ENCODE measurements around the gene PCDHA1. TPM values are rescaled to one million over a fixed set of nuclear protein-coding genes. Genes with fewer than 3 reads are reported as not detected.
"Not testable (repeated sequence)": the region's sequence is repeated elsewhere in the genome, so short reads cannot be mapped to it uniquely, and the experiment has no call there.

Gene PCDHA1
- total RNA-seq, 1 donor from 2014 or later, result not detected

DNA sequence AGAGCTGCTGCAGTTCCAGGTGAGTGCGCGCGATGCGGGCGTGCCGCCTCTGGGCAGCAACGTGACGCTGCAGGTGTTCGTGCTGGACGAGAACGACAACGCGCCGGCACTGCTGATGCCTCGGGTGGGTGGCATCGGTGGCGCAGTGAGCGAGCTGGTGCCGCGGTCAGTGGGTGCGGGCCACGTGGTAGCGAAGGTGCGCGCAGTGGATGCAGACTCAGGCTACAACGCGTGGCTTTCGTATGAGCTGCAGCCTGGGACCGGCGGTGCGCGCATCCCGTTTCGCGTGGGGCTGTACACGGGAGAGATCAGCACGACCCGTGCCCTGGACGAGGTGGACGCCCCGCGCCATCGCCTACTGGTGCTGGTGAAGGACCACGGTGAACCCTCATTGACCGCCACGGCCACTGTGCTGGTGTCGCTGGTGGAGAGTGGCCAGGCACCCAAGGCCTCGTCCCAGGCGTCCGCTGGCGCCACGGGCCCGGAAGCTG lies 16.9 kb downstream of the PCDHA1 start:
- H3K4me1 Mint-ChIP-seq (ENCODE audit: low read depth), result peaks cover 4% of the 10 kb centered on the region
- peaks cover 6% of the 10 kb centered on the region for H3K36me3 Mint-ChIP-seq (ENCODE audit: low read depth)

GRCh38 chr5:140806834-140807775 lies 21.2 kb downstream of the PCDHA1 start, which contains the start of gene PCDHA4:
PCDHA4 (plus strand) TSS chr5:140807068.
- H3K27me3 Mint-ChIP-seq (ENCODE audit: low read depth), result peaks cover 1% of the 10 kb centered on the region
- H3K27ac Mint-ChIP-seq (ENCODE audit: unreplicated experiment), result peak within 1 kb of the TSS; percentile 87
- TF ChIP-seq, protein P1, sequence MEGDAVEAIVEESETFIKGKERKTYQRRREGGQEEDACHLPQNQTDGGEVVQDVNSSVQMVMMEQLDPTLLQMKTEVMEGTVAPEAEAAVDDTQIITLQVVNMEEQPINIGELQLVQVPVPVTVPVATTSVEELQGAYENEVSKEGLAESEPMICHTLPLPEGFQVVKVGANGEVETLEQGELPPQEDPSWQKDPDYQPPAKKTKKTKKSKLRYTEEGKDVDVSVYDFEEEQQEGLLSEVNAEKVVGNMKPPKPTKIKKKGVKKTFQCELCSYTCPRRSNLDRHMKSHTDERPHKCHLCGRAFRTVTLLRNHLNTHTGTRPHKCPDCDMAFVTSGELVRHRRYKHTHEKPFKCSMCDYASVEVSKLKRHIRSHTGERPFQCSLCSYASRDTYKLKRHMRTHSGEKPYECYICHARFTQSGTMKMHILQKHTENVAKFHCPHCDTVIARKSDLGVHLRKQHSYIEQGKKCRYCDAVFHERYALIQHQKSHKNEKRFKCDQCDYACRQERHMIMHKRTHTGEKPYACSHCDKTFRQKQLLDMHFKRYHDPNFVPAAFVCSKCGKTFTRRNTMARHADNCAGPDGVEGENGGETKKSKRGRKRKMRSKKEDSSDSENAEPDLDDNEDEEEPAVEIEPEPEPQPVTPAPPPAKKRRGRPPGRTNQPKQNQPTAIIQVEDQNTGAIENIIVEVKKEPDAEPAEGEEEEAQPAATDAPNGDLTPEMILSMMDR (IDR thresholded peaks at IDR 0.05), result peak; percentile 77
- peaks cover 29% of the 10 kb centered on the region for H3K9me3 Mint-ChIP-seq (ENCODE audit: low read depth)
- peaks cover 16% of the 10 kb centered on the region for H3K4me1 Mint-ChIP-seq (ENCODE audit: low read depth)
- DNase-seq (ENCODE audit: low spot score), result no peak
- H3K4me3 Mint-ChIP-seq (ENCODE audit: unreplicated experiment), result peak within 1 kb of the TSS; percentile 84
- peaks cover 12% of the 10 kb centered on the region for H3K36me3 Mint-ChIP-seq (ENCODE audit: low read depth)

More for the DNA sequence above, 16.9 kb downstream of the PCDHA1 start:
- H3K4me3 Mint-ChIP-seq (ENCODE audit: unreplicated experiment), result no peak overlapping the region
- H3K27ac Mint-ChIP-seq (ENCODE audit: unreplicated experiment), result no peak overlapping the region
- peaks cover 30% of the 10 kb centered on the region for H3K9me3 Mint-ChIP-seq (ENCODE audit: low read depth)
- TF ChIP-seq, protein P1 (IDR thresholded peaks at IDR 0.05), result no peak
- peaks cover 1% of the 10 kb centered on the region for H3K27me3 Mint-ChIP-seq (ENCODE audit: low read depth)
- peak; percentile 91 for DNase-seq (ENCODE audit: low spot score)

- DNase-seq (ENCODE audit: low spot score), result peak; percentile 91
- not testable (repeated sequence) for H3K27me3 Mint-ChIP-seq (ENCODE audit: low read depth); H3K27ac Mint-ChIP-seq (ENCODE audit: unreplicated experiment); H3K4me3 Mint-ChIP-seq (ENCODE audit: unreplicated experiment)
- peaks cover 16% of the 10 kb centered on the region for H3K4me1 Mint-ChIP-seq (ENCODE audit: low read depth)
- peaks cover 40% of the 10 kb centered on the region for H3K9me3 Mint-ChIP-seq (ENCODE audit: low read depth)
- H3K36me3 Mint-ChIP-seq (ENCODE audit: low read depth), result peaks cover 14% of the 10 kb centered on the region
Measured at GRCh38 chr5:140808241-140808888, 22.4 kb downstream of the PCDHA1 start.

- Mint-ChIP-seq H3K27ac (ENCODE audit: unreplicated experiment) (no peak overlapping the region), H3K36me3 (ENCODE audit: low read depth) (peaks cover 12% of the 10 kb centered on the region), H3K27me3 (ENCODE audit: low read depth) (peaks cover 1% of the 10 kb centered on the region), H3K9me3 (ENCODE audit: low read depth) (peaks cover 35% of the 10 kb centered on the region), H3K4me3 (ENCODE audit: unreplicated experiment) (no peak overlapping the region), H3K4me1 (ENCODE audit: low read depth) (peaks cover 16% of the 10 kb centered on the region)
- DNase-seq (ENCODE audit: low spot score), result peak; percentile 94
- TF ChIP-seq, protein P1 (IDR thresholded peaks at IDR 0.05), result no peak
Measured at GRCh38 chr5:140808889-140809291, 22.9 kb downstream of the PCDHA1 start.

GRCh38 chr5:140821375-140822280 lies 35.7 kb downstream of the PCDHA1 start, which contains the start of gene PCDHA5:
PCDHA5 (plus strand) TSS chr5:140821613.
- Mint-ChIP-seq H3K4me1 (ENCODE audit: low read depth) (no peaks in the 10 kb centered on the region), H3K9me3 (ENCODE audit: low read depth) (peaks cover 4% of the 10 kb centered on the region), H3K36me3 (ENCODE audit: low read depth) (peaks cover 3% of the 10 kb centered on the region), H3K27ac (ENCODE audit: unreplicated experiment) (no peak within 1 kb of the TSS), H3K4me3 (ENCODE audit: unreplicated experiment) (no peak within 1 kb of the TSS), H3K27me3 (ENCODE audit: low read depth) (no peaks in the 10 kb centered on the region)
- DNase-seq (ENCODE audit: low spot score), result no peak
- TF ChIP-seq, protein P1 (IDR thresholded peaks at IDR 0.05), result no peak
